HepG2 (cell line): ENCODE measurements around the gene GPATCH3. TPM values are rescaled to one million over a fixed set of nuclear protein-coding genes. Genes with fewer than 3 reads are reported as not detected.

ENCODE experiments used
- AKNA ChIP-seq: sonication (generic); formaldehyde crosslinking; IDR thresholded peaks from 2 replicates; pipeline ENCODE4 v1.4.0; 2020; ENCODE audit warnings: missing genetic modification reagents, borderline replicate concordance
- CEBPZ ChIP-seq: IDR thresholded peaks from 2 replicates; pipeline ENCODE4 v1.6.1; 2012; ENCODE audit warnings: low read length, improper control_type of control experiment
- ETV5 ChIP-seq: IDR thresholded peaks from 2 replicates; pipeline ENCODE4 v1.6.1; 2018; ENCODE audit warnings: missing biosample characterization, missing genetic modification reagents, inconsistent platforms, borderline replicate concordance
- FIP1L1 ChIP-seq: fragments of 200-400 bp; formaldehyde crosslinking; IDR thresholded peaks from 2 replicates; pipeline ENCODE4 v1.6.1; 2018; ENCODE audit warnings: low read depth, mild to moderate bottlenecking, low read length, moderate library complexity, borderline replicate concordance; ENCODE audit not compliant: insufficient read depth
- FOXO1 ChIP-seq: sonication (generic); formaldehyde crosslinking; IDR thresholded peaks from 2 replicates; pipeline ENCODE4 v1.4.0; 2020; ENCODE audit warnings: missing genetic modification reagents
- HNRNPK ChIP-seq: fragments of 200-400 bp; formaldehyde crosslinking; IDR thresholded peaks from 2 replicates; pipeline ENCODE4 v1.6.1; 2018; ENCODE audit warnings: low read length, low read depth, moderate library complexity, mild to moderate bottlenecking; ENCODE audit not compliant: poor library complexity, severe bottlenecking
- NFRKB ChIP-seq: fragments of 450-650 bp; IDR thresholded peaks from 2 replicates; pipeline ENCODE4 v1.6.1; 2017
- PRDM10 ChIP-seq: sonication (generic); formaldehyde crosslinking; IDR thresholded peaks from 2 replicates; pipeline ENCODE4 v1.4.0; 2020; ENCODE audit warnings: low read depth, missing genetic modification reagents
- RCOR2 ChIP-seq: IDR thresholded peaks from 2 replicates; pipeline ENCODE4 v1.6.1; 2016; ENCODE audit warnings: missing biosample characterization, missing genetic modification reagents
- RXRA ChIP-seq: sonication (generic); formaldehyde crosslinking; IDR thresholded peaks from 2 replicates; pipeline ENCODE4 v1.5.1; 2020; ENCODE audit warnings: missing genetic modification reagents
- SIN3B ChIP-seq: fragments of 150-350 bp; IDR thresholded peaks from 2 replicates; pipeline ENCODE4 v1.6.1; 2014; ENCODE audit warnings: low read length
- THAP11 ChIP-seq: IDR thresholded peaks from 2 replicates; pipeline ENCODE4 v1.6.1; 2016; ENCODE audit warnings: missing biosample characterization, missing genetic modification reagents
- ZFP82 ChIP-seq: sonication (generic); formaldehyde crosslinking; IDR thresholded peaks from 2 replicates; pipeline ENCODE4 v1.5.1; 2020; ENCODE audit warnings: mild to moderate bottlenecking, missing genetic modification reagents, borderline replicate concordance
- ZNF430 ChIP-seq: sonication (generic); formaldehyde crosslinking; IDR thresholded peaks from 2 replicates; pipeline ENCODE4 v1.9.0; 2021; ENCODE audit warnings: mild to moderate bottlenecking, missing genetic modification reagents
- ZNF883 ChIP-seq: sonication (generic); formaldehyde crosslinking; IDR thresholded peaks from 2 replicates; pipeline ENCODE4 v1.5.1; 2020; ENCODE audit warnings: mild to moderate bottlenecking, missing genetic modification reagents; ENCODE audit errors: not compliant biosample characterization
- polyA plus RNA-seq, 8 experiments: library from polyadenylated mRNA; depleted of rRNA in 3 of 8; stranded (reverse) in 7 of 8; unstranded in 1 of 8; fragments of >200 nt; fragmentation: Illumina TruSeq in 4 of 8; extraction: Trizol in 4 of 8; gene quantifications; 2 replicates each; pipeline versions ENCODE4 v1.2.1 to v1.2.3, GENCODE V29; 2011 to 2016; ENCODE audit warnings: low read depth in 4 of 8, missing spikeins in 1 of 8, mixed read lengths in 1 of 8; ENCODE audit not compliant: insufficient read depth in 1 of 8
- total RNA-seq, 5 experiments: library from RNA; depleted of rRNA; stranded (reverse); fragments of >200 nt; fragmentation: Illumina TruSeq; extraction: Trizol; gene quantifications; 2 replicates each; pipeline ENCODE4 v1.2.3, GENCODE V29; 2016; ENCODE audit warnings: low read depth in 1 of 5

GPATCH3 gene
- total and polyA plus RNA-seq, 2 of the 13 experiments (the other 11 are each of a cell fraction or from before 2014, with no cell fraction given) = 8.3 to 11.0 TPM

GRCh38 chr1:26910343-26911160 lies 10.3 kb upstream of the GPATCH3 start (continued):
- TF ChIP-seq FIP1L1 = no peak
- peak; percentile 97 for TF ChIP-seq ETV5 (CRISPR knock-in tag)
- no peak for TF ChIP-seq HNRNPK
- no peak for TF ChIP-seq ZNF883 (CRISPR knock-in tag)
- TF ChIP-seq RXRA (CRISPR knock-in tag) = peak; percentile 98
- no peak for TF ChIP-seq ZFP82 (CRISPR knock-in tag)
- TF ChIP-seq RCOR2 = peak; percentile 91
- TF ChIP-seq FOXO1 = peak; percentile 93
- TF ChIP-seq PRDM10 (CRISPR knock-in tag) = peak; percentile 92; the same call in 1 of the 2 replicates
- no peak for TF ChIP-seq NFRKB
- TF ChIP-seq AKNA (CRISPR knock-in tag) = no peak
- no peak for TF ChIP-seq CEBPZ
- no peak for TF ChIP-seq SIN3B
- peak; percentile 78 for TF ChIP-seq THAP11 (CRISPR knock-in tag)
- no peak for TF ChIP-seq ZNF430
